GM19467 (cell line): ENCODE data around the gene KCTD6.
"Not testable (repeated sequence)": the region's sequence is repeated elsewhere in the genome, so short reads cannot be mapped to it uniquely, and the experiment has no call there.

ENCODE experiments used
- ATAC-seq: cut with Tn5 transposase; IDR thresholded peaks from one replicate; pipeline ENCODE4 v1.9.1; 2021; ENCODE audit warnings: mild to moderate bottlenecking, moderate library complexity; ENCODE audit not compliant: unreplicated experiment

KCTD6 gene

GRCh38 chr3:58522759-58523425 lies 31.0 kb downstream of the KCTD6 start:
- ATAC-seq = no peak

DNA sequence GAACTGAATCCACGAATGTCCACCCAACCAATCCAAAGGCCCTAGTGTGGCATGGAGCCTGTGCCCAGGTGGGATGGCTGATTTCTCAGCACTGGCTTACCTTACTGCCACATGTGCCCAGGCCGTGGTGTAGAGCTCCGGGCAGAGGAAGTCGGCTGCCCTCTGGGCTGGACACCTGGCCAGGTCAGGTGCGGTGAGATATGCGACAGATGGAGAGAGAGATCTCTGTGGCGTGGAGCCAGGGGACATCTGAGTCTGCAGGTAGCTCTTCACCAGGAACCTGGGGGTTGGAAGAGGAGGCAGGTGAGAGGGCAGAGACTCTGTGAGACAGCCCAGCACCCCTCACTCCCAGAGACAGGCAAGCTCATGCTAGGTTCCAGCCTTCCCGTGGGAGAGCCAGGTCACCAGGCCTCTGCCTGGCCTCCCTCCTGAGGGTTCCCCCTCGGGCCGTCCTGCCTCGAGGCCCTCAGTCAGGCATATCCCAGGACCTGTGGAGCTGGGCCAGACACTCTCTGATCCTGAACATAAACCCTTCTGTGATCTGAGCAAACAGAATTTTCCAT lies 32.5 kb downstream of the KCTD6 start:
- ATAC-seq = no peak

GRCh38 chr3:58526515-58526957 lies 34.6 kb downstream of the KCTD6 start:
- no peak for ATAC-seq

- not testable (repeated sequence) for ATAC-seq
These were observed 35.5 kb downstream of the KCTD6 start for GRCh38 chr3:58527440-58527839.

GRCh38 chr3:58528629-58529028 lies 36.7 kb downstream of the KCTD6 start:
- no peak for ATAC-seq

DNA sequence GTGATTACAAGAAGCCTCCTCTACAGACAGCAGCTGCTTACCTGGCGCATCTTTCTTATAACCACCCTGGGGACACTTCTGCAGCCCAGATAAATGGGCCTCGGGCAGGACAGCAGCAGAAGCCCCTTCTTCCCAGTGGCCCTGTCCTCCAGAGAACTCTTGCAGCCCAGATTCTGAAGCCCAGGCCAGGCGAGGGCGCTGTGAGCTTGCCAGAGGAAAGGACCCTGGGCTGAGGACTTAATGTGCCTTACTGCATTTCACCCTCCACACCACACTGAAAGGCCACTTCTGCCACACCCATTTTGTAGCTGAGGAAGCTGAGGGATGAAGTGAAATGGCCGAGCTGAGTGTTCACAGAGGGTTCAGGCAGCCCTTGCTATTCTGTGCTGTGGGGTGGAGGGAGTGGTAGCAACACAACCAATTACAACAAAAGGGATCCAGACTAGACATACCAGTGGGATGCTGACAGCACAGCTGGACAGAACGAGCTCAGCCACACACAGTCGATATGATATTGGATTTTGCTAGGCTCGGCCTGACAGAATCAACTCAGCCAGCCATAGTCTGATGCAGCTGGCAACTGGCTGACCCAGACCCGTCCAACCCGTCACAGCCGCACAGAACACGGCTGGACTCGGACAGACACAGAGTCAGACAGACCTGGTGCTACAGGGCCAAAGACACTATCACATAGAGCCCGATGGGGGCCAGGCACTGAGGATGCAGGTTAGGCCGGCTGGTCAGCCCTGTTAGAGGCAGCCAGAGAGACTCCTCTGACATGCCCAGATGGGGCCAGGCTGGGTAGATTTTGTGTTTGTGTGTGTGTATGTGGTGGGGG lies 37.8 kb downstream of the KCTD6 start:
- ATAC-seq = no peak

GRCh38 chr3:58530354-58530865 lies 38.5 kb downstream of the KCTD6 start:
- ATAC-seq = no peak

- ATAC-seq = no peak
These were observed 39.7 kb downstream of the KCTD6 start for GRCh38 chr3:58531555-58531954.

DNA sequence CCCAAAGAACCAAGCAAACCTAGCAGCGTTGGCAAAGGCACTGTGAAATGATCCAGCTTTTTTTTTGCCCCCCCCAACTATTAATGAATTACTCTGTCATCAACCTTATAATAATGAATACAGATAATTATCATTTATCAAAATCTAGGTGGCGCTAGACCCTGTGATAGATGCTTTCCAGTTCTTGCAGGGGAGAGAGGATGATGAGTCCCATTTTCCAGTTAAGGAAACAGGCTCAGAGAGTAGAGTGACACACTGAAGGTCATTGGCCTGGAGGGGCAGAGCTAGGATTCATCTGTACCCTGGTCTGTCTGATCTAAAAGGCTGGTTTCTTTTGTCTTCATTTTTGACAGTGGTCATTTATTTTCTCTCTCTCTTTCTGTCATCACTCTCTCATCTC lies 40.1 kb downstream of the KCTD6 start:
- ATAC-seq = no peak

- ATAC-seq = peak; percentile 95
These were observed 40.9 kb downstream of the KCTD6 start for GRCh38 chr3:58532794-58533220.

- no peak for ATAC-seq
These were observed 42.9 kb downstream of the KCTD6 start for GRCh38 chr3:58534592-58535494.

GRCh38 chr3:58535531-58536500 lies 43.9 kb downstream of the KCTD6 start:
- ATAC-seq = no peak

DNA sequence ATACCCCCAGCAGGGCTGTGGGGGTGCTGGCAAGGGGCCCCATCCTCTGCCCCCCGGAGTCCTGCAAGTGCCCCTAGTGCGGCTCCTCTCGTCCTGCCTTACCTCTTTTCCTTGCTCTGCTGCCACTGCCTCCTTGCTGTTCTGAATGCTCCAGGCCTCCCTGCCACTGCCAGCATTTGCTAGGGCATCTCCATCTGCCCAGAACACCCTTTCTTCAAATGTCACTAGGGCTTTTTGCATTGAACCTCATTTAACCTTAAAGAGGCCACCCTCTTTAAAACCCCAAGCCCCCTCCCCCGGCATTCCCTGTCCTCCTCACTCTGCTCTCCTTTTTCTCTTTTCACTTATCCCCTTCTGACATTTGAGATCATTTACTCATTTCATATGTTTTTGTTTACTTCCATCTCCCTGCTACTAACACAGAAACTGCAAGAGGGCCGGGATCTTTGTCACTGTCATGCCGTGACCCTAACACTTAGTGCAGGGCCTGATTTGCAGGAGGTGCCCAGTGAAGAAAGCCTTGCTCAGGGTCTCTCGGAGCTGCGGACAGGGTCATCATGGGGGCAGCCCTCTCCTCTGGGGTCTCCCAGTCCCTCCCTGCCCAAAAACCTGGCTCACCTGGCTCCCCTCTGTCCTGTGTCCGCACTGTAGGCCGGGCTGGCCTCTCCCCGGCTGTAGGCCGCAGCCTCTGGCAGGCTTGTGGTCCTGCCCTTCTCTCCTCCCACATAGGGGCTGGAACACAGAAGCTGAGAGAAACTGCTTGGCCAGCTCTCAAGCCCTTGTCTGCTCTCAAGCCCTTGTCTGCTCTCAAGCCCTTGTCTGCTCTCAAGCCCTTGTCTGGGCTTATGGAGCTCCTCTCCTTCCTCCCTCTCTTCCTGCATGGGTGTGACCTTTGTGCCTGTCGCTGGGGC lies 44.9 kb downstream of the KCTD6 start, which contains the start of gene ACOX2:
Gene ACOX2 (minus strand): TSS at position 690 of the 911 bp plus-strand sequence. CDS start 2,084 bp downstream, outside the sequence.
- no peak for ATAC-seq

DNA sequence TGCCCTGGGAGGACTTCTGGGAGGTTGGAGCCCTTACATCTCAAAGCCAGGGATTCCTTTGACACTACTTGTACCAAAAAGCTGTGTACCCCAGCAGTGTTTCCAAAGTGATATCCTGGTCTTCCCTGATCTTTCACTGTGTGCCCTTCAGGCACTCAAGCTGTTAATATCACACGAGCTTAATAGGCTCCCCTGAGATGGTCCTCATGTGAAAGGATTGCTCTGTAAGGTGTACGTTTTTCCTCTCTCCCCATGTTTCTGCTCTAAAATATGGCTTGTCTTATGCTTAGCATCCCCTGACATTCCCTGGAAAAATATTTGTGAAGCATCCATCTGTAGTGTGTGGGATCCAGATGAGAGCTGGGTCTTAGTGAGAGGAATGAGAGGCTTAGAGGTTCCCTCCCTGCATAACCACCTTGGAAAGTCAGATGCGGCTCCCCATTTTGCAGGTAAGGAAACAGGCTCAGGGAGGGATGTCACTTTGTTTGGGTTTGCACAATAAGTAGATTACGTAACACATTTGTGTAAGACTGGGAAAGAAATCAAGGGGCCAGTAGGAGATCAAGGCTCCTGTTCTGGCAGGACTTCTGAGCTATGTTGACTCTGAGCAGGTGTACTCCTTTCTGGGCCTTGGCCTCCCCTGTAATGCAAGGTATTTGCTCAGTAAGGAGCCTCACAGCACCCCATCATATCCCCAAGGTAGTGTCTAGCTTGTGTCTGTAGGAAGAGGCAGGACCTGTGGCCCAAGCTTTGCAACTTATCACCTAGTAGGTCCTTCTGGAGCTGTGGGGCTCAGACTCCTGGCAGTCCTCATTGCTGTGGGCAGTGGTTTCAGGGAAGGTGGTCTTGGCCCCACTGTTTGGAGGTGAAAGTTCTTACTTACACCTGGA lies 45.8 kb downstream of the KCTD6 start:
- no peak for ATAC-seq

DNA sequence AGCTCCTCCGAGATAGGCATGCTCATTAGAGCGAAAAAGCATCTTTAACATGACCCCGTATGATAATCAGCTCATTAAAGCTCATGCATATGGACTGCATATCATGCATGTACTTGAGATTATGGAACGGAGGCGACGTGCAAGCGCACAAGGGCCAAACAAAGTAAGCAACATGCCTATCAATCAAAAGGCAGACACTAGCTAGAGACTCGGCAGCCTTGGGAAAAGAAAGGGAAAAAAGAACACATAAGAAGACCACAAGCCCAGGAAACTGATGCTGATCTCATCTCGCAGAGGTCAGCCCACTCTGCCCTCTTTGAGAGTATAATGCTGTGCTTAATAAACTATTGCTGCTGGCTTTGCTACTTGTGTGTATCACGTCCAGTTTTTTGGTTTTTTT lies 47.7 kb downstream of the KCTD6 start:
- no peak for ATAC-seq

GRCh38 chr3:58540176-58540858 lies 48.4 kb downstream of the KCTD6 start:
- ATAC-seq = no peak

- ATAC-seq = no peak
These were observed 52.6 kb downstream of the KCTD6 start for GRCh38 chr3:58544541-58544940.
